ENCODE measurements around the gene TMEM202. TPM values are rescaled to one million over a fixed set of nuclear protein-coding genes. Genes with fewer than 3 reads are reported as not detected.

Gene TMEM202
- total RNA-seq, 1 donor from 2014 or later = not detected

DNA sequence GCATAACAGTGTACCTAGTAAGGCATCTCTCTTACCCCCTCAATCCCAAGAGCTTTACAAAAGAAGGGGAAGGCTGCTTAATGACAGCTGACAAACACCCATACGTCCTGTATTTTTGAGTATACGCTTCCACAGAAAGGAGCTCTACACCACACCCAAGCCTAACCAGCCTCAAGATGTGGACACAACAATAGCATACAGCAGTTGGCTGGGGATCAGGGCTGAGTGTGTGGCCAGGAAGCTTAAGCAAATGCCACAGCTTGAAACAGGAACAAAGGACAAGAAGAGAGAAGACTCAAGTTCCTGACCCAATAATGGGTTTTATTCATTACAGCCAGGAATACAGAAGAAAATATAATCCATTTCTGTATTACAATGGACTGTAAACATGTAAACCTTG, 29.2 kb upstream of the TMEM202 start:
- Mint-ChIP-seq H3K36me3 (ENCODE audit: low read depth, unreplicated experiment) (peaks cover 11% of the 10 kb centered on the region), H3K27ac (ENCODE audit: unreplicated experiment) (no peak overlapping the region), H3K27me3 (ENCODE audit: low read depth, unreplicated experiment) (no peaks in the 10 kb centered on the region), H3K4me1 (ENCODE audit: low read depth, unreplicated experiment) (peaks cover 19% of the 10 kb centered on the region), H3K4me3 (ENCODE audit: unreplicated experiment) (no peak overlapping the region), H3K9me3 (ENCODE audit: unreplicated experiment) (no peaks in the 10 kb centered on the region)
- Histone ChIP-seq H2AFZ (ENCODE audit: low read depth, low read length) (no peak overlapping the region), H3K4me1 (ENCODE audit: insufficient read depth, low read length) (no peaks in the 10 kb centered on the region), H3K4me2 (ENCODE audit: low read length) (no peak overlapping the region), H3K27me3 (ENCODE audit: insufficient read depth, low read length) (no peaks in the 10 kb centered on the region), H3K9me3 (ENCODE audit: insufficient read depth, low read depth, low read length) (no peaks in the 10 kb centered on the region), H3K27ac (ENCODE audit: low read depth, low read length) (no peak overlapping the region), H3K9ac (ENCODE audit: low read length) (no peak overlapping the region), H4K20me1 (ENCODE audit: insufficient read depth, low read length) (peaks cover 37% of the 10 kb centered on the region), H3K36me3 (ENCODE audit: insufficient read depth, low read length) (no peaks in the 10 kb centered on the region), H3K79me2 (ENCODE audit: insufficient read depth, low read length) (peaks cover 57% of the 10 kb centered on the region), H3K4me3 (ENCODE audit: insufficient read depth, low read depth, low read length) (no peak overlapping the region)
- no peak for FAIRE-seq
- no peak for DNase-seq (ENCODE audit: low read depth)
- no peak for TF ChIP-seq EZH2 (IDR thresholded peaks at IDR 0.05; ENCODE audit: insufficient read depth, low read length)
- TF ChIP-seq, protein P1, sequence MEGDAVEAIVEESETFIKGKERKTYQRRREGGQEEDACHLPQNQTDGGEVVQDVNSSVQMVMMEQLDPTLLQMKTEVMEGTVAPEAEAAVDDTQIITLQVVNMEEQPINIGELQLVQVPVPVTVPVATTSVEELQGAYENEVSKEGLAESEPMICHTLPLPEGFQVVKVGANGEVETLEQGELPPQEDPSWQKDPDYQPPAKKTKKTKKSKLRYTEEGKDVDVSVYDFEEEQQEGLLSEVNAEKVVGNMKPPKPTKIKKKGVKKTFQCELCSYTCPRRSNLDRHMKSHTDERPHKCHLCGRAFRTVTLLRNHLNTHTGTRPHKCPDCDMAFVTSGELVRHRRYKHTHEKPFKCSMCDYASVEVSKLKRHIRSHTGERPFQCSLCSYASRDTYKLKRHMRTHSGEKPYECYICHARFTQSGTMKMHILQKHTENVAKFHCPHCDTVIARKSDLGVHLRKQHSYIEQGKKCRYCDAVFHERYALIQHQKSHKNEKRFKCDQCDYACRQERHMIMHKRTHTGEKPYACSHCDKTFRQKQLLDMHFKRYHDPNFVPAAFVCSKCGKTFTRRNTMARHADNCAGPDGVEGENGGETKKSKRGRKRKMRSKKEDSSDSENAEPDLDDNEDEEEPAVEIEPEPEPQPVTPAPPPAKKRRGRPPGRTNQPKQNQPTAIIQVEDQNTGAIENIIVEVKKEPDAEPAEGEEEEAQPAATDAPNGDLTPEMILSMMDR (IDR thresholded peaks at IDR 0.05; ENCODE audit: insufficient read depth, low read depth, low read length) = no peak

DNA sequence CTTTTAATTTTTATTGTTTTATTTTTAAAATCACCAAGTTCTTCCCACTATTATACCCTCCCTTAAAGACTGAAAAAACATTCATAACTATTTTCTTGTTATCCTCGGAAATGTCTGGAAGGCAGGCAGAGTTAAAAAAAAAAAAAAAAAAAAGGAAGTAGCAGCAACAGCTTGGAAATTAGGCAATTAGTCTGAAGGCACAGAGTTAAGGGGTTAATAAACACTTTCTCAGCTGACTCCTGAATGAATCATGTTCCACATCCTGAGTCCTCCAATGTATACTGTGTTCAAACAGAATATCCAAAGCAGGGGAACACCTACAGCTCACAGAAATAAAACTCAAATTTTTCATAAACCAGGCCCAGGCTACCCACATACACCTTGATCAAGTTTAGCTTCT, 28.1 kb upstream of the TMEM202 start:
- FAIRE-seq (no peak), DNase-seq (ENCODE audit: low read depth) (no peak)
- Mint-ChIP-seq H3K4me1 (ENCODE audit: low read depth, unreplicated experiment) (peaks cover 23% of the 10 kb centered on the region), H3K4me3 (ENCODE audit: unreplicated experiment) (no peak overlapping the region), H3K9me3 (ENCODE audit: unreplicated experiment) (no peaks in the 10 kb centered on the region), H3K27me3 (ENCODE audit: low read depth, unreplicated experiment) (no peaks in the 10 kb centered on the region), H3K36me3 (ENCODE audit: low read depth, unreplicated experiment) (peaks cover 11% of the 10 kb centered on the region), H3K27ac (ENCODE audit: unreplicated experiment) (peak overlapping the region; percentile 56)
- peaks cover 68% of the 10 kb centered on the region for H3K79me2 ChIP-seq (ENCODE audit: insufficient read depth, low read length)
- H4K20me1 ChIP-seq (ENCODE audit: insufficient read depth, low read length) = peaks cover 40% of the 10 kb centered on the region
- no peak overlapping the region for H2AFZ ChIP-seq (ENCODE audit: low read depth, low read length)
- H3K27ac ChIP-seq (ENCODE audit: low read depth, low read length) = no peak overlapping the region
- H3K4me3 ChIP-seq (ENCODE audit: insufficient read depth, low read depth, low read length) = no peak overlapping the region
- no peaks in the 10 kb centered on the region for H3K27me3 ChIP-seq (ENCODE audit: insufficient read depth, low read length)
- no peak overlapping the region for H3K4me2 ChIP-seq (ENCODE audit: low read length)
- H3K9ac ChIP-seq (ENCODE audit: low read length) = no peak overlapping the region
- H3K4me1 ChIP-seq (ENCODE audit: insufficient read depth, low read length) = no peaks in the 10 kb centered on the region
- no peaks in the 10 kb centered on the region for H3K36me3 ChIP-seq (ENCODE audit: insufficient read depth, low read length)
- no peak for TF ChIP-seq EZH2 (IDR thresholded peaks at IDR 0.05; ENCODE audit: insufficient read depth, low read length)
- TF ChIP-seq, protein P1 (IDR thresholded peaks at IDR 0.05; ENCODE audit: insufficient read depth, low read depth, low read length) = no peak
- H3K9me3 ChIP-seq (ENCODE audit: insufficient read depth, low read depth, low read length) = no peaks in the 10 kb centered on the region

DNA sequence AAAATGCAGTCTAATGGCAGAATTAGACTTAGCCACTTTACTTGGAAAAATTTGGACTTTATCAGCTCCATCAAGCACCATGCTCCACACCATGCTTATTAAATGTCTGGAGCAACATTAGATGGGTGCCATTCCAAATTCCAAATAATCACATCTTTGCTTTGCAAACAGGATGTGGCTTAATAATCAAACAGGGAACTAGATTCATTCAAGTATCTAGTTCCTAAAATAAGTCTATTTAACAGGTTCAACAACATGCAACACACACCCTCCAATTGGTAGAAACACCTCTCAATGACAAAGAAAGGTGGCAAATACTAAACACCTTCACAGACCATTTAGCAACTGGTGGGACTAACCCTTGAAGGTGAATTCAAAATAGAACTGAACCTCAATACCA, 25.7 kb upstream of the TMEM202 start:
- no peak for TF ChIP-seq EZH2 (IDR thresholded peaks at IDR 0.05; ENCODE audit: insufficient read depth, low read length)
- TF ChIP-seq, protein P1 (IDR thresholded peaks at IDR 0.05; ENCODE audit: insufficient read depth, low read depth, low read length) = no peak
- Histone ChIP-seq H3K79me2 (ENCODE audit: insufficient read depth, low read length) (peaks cover 67% of the 10 kb centered on the region), H3K9ac (ENCODE audit: low read length) (no peak overlapping the region), H3K36me3 (ENCODE audit: insufficient read depth, low read length) (no peaks in the 10 kb centered on the region), H3K27ac (ENCODE audit: low read depth, low read length) (no peak overlapping the region), H3K4me2 (ENCODE audit: low read length) (no peak overlapping the region), H3K4me1 (ENCODE audit: insufficient read depth, low read length) (peaks cover 6% of the 10 kb centered on the region), H3K9me3 (ENCODE audit: insufficient read depth, low read depth, low read length) (no peaks in the 10 kb centered on the region), H3K27me3 (ENCODE audit: insufficient read depth, low read length) (no peaks in the 10 kb centered on the region), H3K4me3 (ENCODE audit: insufficient read depth, low read depth, low read length) (no peak overlapping the region), H4K20me1 (ENCODE audit: insufficient read depth, low read length) (peaks cover 37% of the 10 kb centered on the region), H2AFZ (ENCODE audit: low read depth, low read length) (no peak overlapping the region)
- Mint-ChIP-seq H3K9me3 (ENCODE audit: unreplicated experiment) (no peaks in the 10 kb centered on the region), H3K36me3 (ENCODE audit: low read depth, unreplicated experiment) (peaks cover 4% of the 10 kb centered on the region), H3K4me1 (ENCODE audit: low read depth, unreplicated experiment) (peaks cover 24% of the 10 kb centered on the region), H3K4me3 (ENCODE audit: unreplicated experiment) (no peak overlapping the region), H3K27ac (ENCODE audit: unreplicated experiment) (no peak overlapping the region), H3K27me3 (ENCODE audit: low read depth, unreplicated experiment) (no peaks in the 10 kb centered on the region)
- no peak for FAIRE-seq
- DNase-seq (ENCODE audit: low read depth) = no peak
